ENCODE results near the gene PARVB.

The PARVB gene

DNA sequence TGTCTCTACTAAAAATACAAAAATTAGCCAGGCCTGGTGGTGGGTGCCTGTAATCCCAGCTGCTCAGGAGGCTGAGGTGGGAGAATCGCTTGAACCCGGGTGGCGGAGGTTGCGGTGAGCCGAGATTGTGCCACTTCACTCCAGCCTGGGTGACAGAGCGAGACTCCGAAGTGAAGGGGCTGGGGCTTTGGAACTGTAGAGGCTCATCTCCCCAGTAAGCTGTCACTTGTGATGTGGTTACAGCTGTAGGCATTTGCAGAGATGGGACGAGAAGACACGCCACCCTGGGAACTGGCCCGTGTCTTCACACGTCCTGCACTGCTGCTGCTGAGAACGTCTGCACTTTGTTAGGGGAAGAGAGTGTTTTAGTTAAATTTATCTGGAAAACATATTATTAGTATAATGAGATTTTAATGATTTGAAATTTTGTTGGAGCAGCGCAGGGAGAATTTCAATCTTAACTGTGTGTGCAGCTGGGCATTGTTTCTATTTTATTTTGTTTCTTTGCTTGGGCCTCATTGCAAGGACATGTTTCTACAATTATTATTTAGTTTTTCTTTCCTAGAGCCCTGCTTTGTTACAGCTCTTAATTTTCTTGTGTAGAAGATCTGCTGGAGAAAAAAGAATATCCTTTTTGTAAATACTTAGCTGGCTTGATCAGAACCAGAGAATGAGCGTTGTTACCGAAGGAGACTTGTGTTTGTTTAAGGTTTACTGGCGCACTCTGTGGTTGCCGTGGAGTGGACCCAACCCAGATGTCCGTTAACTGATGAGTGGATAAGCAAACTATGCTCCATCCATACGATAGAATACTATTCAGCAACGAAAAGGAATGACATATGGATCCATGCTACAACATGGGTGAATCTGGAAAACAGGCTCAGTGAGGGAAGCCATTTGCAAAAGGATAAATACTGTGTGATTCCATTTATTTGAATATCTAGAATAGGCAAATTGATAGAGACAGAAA is 18.4 kb downstream of the PARVB start:
- DNase-seq (ENCODE audit: low read depth) = peak; percentile 90
- H3K4me3 ChIP-seq (ENCODE audit: low read depth, low read length) = no peak overlapping the region
- TF ChIP-seq, protein P1, sequence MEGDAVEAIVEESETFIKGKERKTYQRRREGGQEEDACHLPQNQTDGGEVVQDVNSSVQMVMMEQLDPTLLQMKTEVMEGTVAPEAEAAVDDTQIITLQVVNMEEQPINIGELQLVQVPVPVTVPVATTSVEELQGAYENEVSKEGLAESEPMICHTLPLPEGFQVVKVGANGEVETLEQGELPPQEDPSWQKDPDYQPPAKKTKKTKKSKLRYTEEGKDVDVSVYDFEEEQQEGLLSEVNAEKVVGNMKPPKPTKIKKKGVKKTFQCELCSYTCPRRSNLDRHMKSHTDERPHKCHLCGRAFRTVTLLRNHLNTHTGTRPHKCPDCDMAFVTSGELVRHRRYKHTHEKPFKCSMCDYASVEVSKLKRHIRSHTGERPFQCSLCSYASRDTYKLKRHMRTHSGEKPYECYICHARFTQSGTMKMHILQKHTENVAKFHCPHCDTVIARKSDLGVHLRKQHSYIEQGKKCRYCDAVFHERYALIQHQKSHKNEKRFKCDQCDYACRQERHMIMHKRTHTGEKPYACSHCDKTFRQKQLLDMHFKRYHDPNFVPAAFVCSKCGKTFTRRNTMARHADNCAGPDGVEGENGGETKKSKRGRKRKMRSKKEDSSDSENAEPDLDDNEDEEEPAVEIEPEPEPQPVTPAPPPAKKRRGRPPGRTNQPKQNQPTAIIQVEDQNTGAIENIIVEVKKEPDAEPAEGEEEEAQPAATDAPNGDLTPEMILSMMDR (IDR thresholded peaks at IDR 0.05; ENCODE audit: insufficient read depth, low read depth, low read length, missing control alignments) = no peak

DNA sequence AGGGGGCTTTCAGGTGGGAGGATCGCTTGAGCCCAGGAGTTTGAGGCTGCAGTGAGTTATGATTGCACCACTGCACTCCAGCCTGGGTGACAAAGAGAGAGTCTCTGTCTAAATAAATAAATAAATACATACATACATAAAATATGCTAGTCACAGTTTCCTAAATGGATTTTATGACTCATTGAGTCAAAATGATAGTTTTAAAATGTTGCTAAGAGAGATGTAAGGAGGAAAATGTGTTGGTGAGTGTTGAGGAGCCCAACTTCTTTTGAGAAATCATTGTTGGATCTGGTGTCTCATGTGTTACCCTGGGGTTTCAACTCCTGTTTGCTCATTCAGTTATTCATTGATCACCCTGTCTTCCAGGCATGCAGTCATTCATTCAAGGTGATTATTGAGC is 21.0 kb downstream of the PARVB start:
- DNase-seq (ENCODE audit: low read depth) = no peak
- TF ChIP-seq, protein P1 (IDR thresholded peaks at IDR 0.05; ENCODE audit: insufficient read depth, low read depth, low read length, missing control alignments) = no peak
- no peak overlapping the region for H3K4me3 ChIP-seq (ENCODE audit: low read depth, low read length)

DNA sequence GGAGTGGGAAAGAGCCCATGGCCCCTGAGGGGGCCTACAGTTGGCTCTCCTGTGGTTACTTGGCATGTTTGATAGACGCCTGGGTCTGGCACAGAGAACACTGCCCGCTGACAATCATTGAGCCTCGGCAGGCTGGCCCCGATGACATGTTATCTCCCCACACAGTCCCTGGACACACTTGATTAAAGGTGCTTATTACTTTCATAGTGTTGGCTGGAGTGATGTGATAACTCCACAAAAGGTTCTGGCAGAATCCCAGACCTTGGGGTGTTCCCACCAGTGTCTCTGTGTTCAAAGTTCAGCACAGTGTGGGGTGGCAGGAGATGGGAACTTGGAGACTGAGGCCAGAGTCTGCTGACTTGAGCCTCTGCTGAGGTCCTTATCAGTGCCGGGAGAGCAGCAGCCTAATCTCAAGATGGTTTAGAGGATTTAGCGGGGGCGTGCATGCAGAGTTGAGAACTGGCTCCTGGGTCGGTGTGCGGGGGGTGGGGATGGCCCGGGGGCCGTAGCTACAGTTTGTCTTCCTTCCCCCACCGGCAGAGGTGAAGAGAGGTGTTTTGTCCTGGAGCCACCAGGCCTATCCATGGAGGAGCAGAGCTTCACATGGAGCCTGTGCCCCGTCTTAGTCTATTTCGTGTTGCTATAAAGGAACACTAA is 22.5 kb downstream of the PARVB start:
- DNase-seq (ENCODE audit: low read depth) = no peak
- TF ChIP-seq, protein P1 (IDR thresholded peaks at IDR 0.05; ENCODE audit: insufficient read depth, low read depth, low read length, missing control alignments) = no peak
- H3K4me3 ChIP-seq (ENCODE audit: low read depth, low read length) = no peak overlapping the region

DNA sequence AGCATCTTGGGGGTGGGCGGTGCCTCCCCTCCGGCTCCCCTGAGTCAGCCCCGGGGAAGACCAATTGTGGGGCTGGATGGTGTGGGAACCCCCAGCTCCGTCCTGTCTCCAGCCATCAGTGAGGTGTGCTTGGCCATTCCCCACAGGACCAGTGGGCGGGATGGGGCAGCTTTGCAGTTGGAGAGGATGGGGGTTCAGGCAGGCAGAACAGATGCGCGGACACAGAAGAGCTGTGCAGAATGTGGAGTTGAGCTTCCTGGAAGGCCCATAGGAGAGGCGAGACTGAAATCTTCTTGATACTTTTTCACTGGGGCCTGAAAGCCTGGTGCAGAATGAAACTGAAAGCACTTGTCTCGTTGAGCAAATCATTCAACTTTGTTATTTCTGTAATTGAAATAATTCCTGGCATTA is 23.8 kb downstream of the PARVB start:
- DNase-seq (ENCODE audit: low read depth) = peak; percentile 74
- peak overlapping the region; percentile 42 for H3K4me3 ChIP-seq (ENCODE audit: low read depth, low read length)
- TF ChIP-seq, protein P1 (IDR thresholded peaks at IDR 0.05; ENCODE audit: insufficient read depth, low read depth, low read length, missing control alignments) = no peak

DNA sequence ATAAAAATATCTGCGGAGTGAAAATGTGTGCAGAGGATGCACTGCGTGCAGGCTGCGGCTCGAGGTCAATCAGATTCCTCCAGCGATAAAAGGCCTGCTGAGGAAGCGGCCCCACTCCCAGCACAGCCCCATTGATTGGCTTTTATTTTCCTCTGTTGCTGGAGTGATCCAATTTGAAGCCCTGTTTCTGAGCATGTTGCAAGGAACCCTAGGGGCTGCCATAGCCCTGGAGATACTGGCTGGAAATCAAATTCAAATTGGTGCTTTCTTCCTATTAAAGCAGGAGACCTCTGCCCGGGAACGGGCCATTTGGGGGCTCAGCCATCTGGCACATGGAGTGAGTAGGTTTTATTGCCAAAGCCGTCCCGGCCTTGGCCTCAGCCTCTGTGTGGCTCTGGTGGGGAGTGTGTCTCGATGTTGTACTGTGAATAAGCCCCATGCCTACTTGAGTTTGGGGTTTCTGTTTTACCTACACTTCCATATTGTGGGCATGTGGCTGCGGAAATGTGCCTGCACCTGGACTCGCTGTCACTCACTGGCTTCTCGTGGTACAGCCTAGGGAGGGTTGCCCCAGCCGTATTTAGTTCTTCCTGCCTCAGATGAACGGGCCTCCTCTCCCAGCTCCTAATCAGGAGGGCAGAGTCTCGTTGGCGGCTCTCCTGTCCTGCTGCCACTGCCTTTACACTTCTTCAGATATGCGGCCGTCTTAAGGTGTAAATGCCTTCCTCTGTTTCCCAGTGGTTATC is 25.6 kb downstream of the PARVB start:
- no peak for DNase-seq (ENCODE audit: low read depth)
- TF ChIP-seq, protein P1 (IDR thresholded peaks at IDR 0.05; ENCODE audit: insufficient read depth, low read depth, low read length, missing control alignments) = no peak
- H3K4me3 ChIP-seq (ENCODE audit: low read depth, low read length) = no peak overlapping the region

DNA sequence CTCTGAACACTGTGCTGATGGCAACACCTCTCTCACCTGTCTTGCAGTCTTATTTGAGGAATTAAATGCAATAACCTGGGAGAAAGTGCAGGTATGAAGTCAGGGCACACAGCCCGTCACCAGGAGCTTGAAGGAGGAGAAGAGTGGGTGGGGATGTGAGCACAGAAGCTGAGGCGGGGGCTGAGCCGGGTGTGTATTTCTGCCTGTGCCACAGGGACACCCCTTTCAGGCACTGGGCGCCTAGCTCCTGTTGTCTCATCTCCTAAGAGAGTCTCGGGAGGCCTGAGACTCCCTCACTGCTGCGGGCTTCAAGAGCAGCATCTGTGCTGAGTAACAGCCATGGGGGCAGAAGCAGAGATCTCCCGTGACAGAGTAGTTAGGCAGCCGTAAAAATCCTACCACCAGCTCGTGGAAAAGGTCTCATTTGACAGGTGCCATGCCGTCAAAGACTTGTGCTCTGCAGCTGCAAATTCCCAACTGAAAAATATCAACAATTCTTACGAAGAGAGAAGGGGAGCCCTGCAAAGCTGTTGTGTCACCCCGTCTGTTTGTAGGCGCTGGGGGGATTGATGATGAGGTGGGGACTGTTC is 26.8 kb downstream of the PARVB start:
- no peak overlapping the region for H3K4me3 ChIP-seq (ENCODE audit: low read depth, low read length)
- TF ChIP-seq, protein P1 (IDR thresholded peaks at IDR 0.05; ENCODE audit: insufficient read depth, low read depth, low read length, missing control alignments) = no peak
- DNase-seq (ENCODE audit: low read depth) = no peak

Measured in GM12865 (cell line).